Esophagus (tissue), 2 donors: ENCODE results near the gene SLC23A3. TPM values are rescaled to one million over a fixed set of nuclear protein-coding genes. Genes with fewer than 3 reads are reported as not detected.

Experiments used
- H3K27ac ChIP-seq, 2 donors: one replicate each; pipeline ENCODE4 v1.5.1; 2013; ENCODE audit warnings: low read depth in 2 of 2, mild to moderate bottlenecking in 2 of 2, inconsistent platforms in 1 of 2, low read length in 1 of 2, moderate library complexity in 1 of 2
- H3K27me3 ChIP-seq, 2 donors: one replicate each; pipeline ENCODE4 v1.6.1; 2013; ENCODE audit warnings: low read length in 2 of 2, control low read depth in 1 of 2, mild to moderate bottlenecking in 1 of 2; ENCODE audit not compliant: insufficient read depth in 2 of 2, control insufficient read depth in 1 of 2
- H3K36me3 ChIP-seq, 2 donors: one replicate each; pipeline ENCODE4 v1.6.1; 2013; ENCODE audit warnings: low read length in 1 of 2; ENCODE audit not compliant: control insufficient read depth in 2 of 2, insufficient read depth in 2 of 2
- H3K4me1 ChIP-seq, 2 donors: one replicate each; pipeline ENCODE4 v1.6.1; 2013; ENCODE audit warnings: low read length in 1 of 2; ENCODE audit not compliant: control insufficient read depth in 2 of 2, insufficient read depth in 2 of 2
- H3K4me3 ChIP-seq, 2 donors: one replicate each; pipeline ENCODE4 v1.5.1; 2013; ENCODE audit warnings: low read length in 2 of 2, mild to moderate bottlenecking in 2 of 2, low read depth in 1 of 2, moderate library complexity in 1 of 2
- H3K9me3 ChIP-seq, 2 donors: one replicate each; pipeline ENCODE4 v1.6.1; 2013; ENCODE audit warnings: mild to moderate bottlenecking in 2 of 2, low read depth in 1 of 2, low read length in 1 of 2, moderate library complexity in 1 of 2; ENCODE audit not compliant: control insufficient read depth in 2 of 2, insufficient read depth in 1 of 2
- WGBS, 2 donors: extraction: QIAGEN DNeasy Blood & Tissue Kit; methylation state at CpG; one replicate each; pipeline ENCODE4 v1.1.7; 2013; 5-methylcytosine and 5-hydroxymethylcytosine counted together
- polyA plus RNA-seq, 2 donors: library from polyadenylated mRNA; stranded (reverse); fragments of 200-250 nt; gene quantifications; one replicate each; pipeline ENCODE4 v1.2.3, GENCODE V29; 2013
- donor health status: healthy with polysubstance abuse.
- donor health status: Bipolar disorder and iron deficiency.

SLC23A3 gene
- polyA plus RNA-seq, 2 donors = 1.2 to 3.4 TPM

DNA sequence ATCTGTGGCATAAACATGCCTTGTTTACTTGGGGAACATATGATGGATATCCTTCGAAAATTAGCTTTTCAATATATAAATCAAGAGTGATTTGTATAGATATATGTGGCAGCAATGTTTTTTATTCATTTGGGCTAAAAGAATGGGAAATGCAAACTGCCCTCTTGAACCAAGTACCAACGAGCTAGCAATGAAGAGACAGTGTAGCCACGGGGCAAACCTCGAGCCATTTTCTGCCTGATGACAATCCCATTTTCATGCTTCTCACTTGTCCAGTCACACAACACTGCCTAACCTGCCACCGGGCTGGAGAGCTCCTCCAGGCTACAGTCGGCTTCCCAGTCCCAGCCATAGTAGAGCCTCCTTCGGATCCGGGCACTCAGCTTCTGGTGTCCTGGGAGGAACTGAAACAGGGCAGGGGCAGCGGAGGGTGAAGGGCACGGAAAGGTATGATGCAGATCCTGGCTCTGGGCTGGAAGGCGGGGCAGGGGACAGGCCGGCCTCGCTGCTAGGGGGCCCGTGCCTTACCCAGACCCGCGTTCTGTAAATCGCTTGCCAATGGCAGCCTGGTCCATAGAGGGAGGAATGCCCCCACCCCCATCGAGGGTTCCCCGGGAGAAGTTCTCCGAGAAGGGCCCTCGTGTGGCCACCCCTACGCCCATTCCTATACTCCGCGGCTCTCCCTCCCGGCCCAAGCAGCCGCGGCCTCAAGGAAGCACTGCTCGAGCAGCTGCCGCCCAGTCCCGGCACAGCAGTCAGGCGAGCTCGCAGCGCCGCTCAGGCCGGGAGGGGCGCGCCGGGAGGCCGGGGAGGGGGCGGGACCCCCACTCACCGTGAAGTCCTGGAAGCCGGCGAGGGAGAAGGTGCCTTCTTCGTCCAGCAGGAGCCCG, 6.3 kb upstream of the SLC23A3 start:
- 2 to 3% methylated on average over 41 to 45 of the region's 45 CpGs for WGBS, 2 donors
- no peaks in the 10 kb centered on the region for H3K9me3 ChIP-seq
- H3K4me3 ChIP-seq = peak overlapping the region; percentile 80 to 88
- no peaks in the 10 kb centered on the region for H3K27me3 ChIP-seq
- H3K4me1 ChIP-seq = peaks cover 0 to 11% of the 10 kb centered on the region in 2 donors
- H3K36me3 ChIP-seq = peaks cover under 1 to 31% of the 10 kb centered on the region in 2 donors
- peak overlapping the region; percentile 99 for H3K27ac ChIP-seq

DNA sequence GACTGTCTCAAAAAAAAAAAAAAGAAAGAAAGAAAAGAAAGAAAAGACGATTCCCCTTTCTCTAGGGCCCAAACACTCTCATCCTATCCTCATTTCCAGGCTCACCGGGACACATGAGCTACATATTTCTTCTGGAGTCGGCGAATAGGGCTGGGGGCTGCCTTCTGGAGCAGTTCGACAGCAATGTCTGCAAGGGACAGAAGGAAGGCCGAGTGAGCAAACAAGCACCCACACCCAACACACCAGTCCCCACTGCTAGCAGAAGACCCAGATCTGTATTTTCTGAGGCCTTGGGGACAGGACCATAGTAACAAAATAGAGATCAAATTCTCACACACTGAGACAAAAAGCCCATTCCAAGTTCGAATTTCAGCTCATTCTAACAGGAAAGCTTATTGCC, 5.7 kb upstream of the SLC23A3 start:
- Histone ChIP-seq H3K27me3 (no peaks in the 10 kb centered on the region), H3K36me3 (peaks cover 0 to 24% of the 10 kb centered on the region in 2 donors), H3K27ac (peak overlapping the region in 1 of 2 donors; percentile 17), H3K4me3 (peak overlapping the region in 1 of 2 donors; percentile 80), H3K9me3 (no peaks in the 10 kb centered on the region), H3K4me1 (peaks cover 0 to 11% of the 10 kb centered on the region in 2 donors)
- 81 to 82% methylated on average over 7 of the region's 7 CpGs for WGBS, 2 donors

DNA sequence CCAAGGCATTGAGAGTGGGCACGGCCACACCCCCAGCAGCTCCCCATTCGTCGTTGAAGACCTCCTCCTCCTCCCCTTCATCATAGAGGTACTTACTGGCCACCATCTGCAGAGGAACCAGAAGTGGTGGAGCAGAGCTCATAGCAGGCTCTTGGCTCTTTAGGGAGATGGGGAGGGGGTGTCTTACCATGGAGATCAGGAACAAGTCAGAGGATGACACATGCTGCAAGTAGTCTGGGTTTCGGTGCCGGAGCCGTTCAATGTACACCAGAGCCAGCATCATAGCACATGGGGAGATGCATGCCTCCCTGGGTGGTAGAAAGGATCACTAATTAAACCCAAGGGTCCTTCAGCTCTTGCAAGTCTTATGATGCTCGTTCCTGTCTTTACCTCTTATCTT, 5.0 kb upstream of the SLC23A3 start:
- Histone ChIP-seq H3K27me3 (no peaks in the 10 kb centered on the region), H3K4me3 (no peak overlapping the region), H3K4me1 (peaks cover 0 to 11% of the 10 kb centered on the region in 2 donors), H3K9me3 (no peaks in the 10 kb centered on the region), H3K36me3 (peaks cover 0 to 24% of the 10 kb centered on the region in 2 donors), H3K27ac (no peak overlapping the region)
- 88 to 91% methylated on average over 7 of the region's 7 CpGs for WGBS, 2 donors

DNA sequence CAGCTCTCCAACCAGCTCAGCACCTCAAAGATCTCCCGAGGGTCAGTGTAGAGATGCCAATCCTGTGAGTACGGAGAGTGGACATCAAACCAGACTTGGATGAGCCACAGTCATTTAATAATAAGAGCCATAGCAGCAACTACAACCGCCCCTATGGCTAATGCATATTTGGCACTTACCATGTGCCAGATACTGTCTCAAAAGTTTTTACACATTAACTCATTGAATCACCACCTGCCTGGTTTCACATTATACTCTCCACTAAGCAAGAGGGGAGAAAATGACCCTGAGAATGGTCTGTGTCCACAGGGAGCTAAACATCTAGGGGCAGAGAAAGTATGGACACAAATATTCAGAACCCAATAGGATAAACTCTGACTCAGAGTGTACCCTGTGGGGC, 4.3 kb upstream of the SLC23A3 start:
- peaks cover 0 to 11% of the 10 kb centered on the region in 2 donors for H3K4me1 ChIP-seq
- no peak overlapping the region for H3K4me3 ChIP-seq
- WGBS, 2 donors = 85 to 88% methylated on average over 3 of the region's 3 CpGs
- no peak overlapping the region for H3K27ac ChIP-seq
- no peaks in the 10 kb centered on the region for H3K27me3 ChIP-seq
- no peaks in the 10 kb centered on the region for H3K9me3 ChIP-seq
- H3K36me3 ChIP-seq = peaks cover 0 to 21% of the 10 kb centered on the region in 2 donors

DNA sequence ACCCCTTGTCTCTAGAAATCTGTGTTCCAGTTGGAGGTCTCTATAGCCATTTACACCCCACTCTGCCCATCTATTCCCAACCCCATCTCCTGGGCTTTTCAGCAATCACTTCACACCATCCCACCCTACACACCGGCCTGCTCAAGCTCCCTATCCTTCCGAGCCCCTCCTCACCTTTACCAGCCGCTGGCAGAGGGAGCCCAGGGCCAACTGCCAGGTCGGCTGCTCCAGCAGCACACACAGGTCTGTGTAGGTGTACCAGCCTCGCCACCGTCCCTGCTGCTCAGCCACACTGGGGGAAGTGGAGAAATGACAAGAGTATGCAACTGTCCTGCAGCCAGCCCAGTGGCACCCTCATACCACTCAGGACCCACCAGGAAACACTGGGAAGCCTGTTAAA, 3.3 kb upstream of the SLC23A3 start:
- WGBS, 2 donors = 91 to 93% methylated on average over 6 of the region's 6 CpGs
- H3K27me3 ChIP-seq = no peaks in the 10 kb centered on the region
- no peaks in the 10 kb centered on the region for H3K9me3 ChIP-seq
- H3K4me3 ChIP-seq = no peak overlapping the region
- H3K36me3 ChIP-seq = peaks cover 0 to 21% of the 10 kb centered on the region in 2 donors
- H3K27ac ChIP-seq = no peak overlapping the region
- H3K4me1 ChIP-seq = peaks cover 0 to 6% of the 10 kb centered on the region in 2 donors

DNA sequence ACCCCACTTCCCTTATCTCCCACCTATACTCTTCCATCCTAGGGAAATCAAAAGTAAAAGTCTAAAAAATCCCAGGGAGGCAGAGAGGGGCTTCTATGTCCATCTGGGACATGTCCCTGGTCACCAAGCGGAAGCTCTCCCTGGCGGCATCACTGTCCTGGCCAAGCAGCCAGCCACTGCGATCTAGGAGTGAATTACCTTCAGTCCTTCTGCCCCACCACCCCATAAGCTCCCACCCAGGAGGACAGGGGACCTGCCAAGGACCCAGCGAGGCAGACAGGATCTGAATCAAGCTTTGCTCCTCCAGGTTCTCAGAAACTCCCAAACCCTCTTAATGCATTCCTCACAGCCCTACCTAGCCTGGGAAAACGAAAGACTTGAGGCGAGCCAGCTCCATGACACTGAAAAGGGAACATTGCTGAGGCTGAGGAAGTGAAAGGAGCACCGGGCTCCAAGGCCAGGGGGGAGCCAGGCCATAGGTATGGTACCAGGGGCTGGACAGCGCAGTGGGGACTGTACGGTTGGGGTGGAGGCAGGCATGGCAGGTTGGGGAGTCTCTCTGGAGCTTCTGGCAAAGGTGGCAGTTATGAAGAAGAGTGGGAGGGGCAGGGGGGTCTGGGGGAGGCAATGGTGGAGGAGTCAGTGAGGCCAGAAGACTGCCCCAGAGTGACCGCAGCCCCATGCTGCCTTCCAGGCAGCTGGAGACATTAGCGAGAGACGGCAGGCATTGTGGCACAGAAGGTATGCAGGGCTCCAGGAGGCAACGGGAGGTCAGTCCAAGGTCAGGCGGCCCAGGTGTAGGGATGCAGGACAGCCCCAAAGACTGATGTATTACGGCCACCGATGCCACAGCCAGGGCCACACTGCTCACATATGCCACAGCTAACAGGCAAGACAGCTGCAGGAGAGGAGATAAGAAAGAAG, 2.7 kb upstream of the SLC23A3 start:
- Histone ChIP-seq H3K4me1 (peaks cover 0 to 6% of the 10 kb centered on the region in 2 donors), H3K27me3 (no peaks in the 10 kb centered on the region), H3K9me3 (no peaks in the 10 kb centered on the region)

GRCh38 chr2:219171231-219171651, 1.4 kb upstream of the SLC23A3 start:
- WGBS, 2 donors = 34 to 43% methylated on average over 6 of the region's 6 CpGs
- Histone ChIP-seq H3K27me3 (no peaks in the 10 kb centered on the region), H3K36me3 (peaks cover 0 to 21% of the 10 kb centered on the region in 2 donors), H3K4me3 (no peak overlapping the region), H3K4me1 (peaks cover 0 to 6% of the 10 kb centered on the region in 2 donors), H3K27ac (peak overlapping the region; percentile 61 to 78), H3K9me3 (no peaks in the 10 kb centered on the region)

More for the DNA sequence above, 2.7 kb upstream of the SLC23A3 start:
- WGBS, 2 donors = 88 to 89% methylated on average over 16 of the region's 16 CpGs
- H3K27ac ChIP-seq = no peak overlapping the region
- H3K36me3 ChIP-seq = peaks cover 0 to 21% of the 10 kb centered on the region in 2 donors
- no peak overlapping the region for H3K4me3 ChIP-seq

DNA sequence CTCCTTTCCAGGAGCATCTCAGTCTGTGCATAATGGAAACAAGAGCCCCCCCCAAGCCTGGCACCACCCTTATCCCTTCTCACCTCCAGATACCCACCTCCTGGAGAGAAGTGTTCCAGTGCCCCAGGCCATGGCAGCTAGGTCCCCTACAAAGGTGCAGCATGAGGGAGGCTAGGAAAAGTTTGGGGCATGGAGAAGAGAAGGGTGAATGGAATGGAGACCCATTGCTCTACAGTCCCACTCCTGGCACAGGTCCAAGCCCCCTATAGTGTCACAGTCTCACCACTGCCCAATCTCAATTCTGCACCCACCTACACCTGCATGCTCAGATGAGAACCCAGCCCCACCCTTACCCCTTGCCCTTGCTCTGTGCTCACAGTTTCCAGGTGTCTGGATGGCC, 897 bp downstream of the SLC23A3 start:
- H3K27ac ChIP-seq = no peak overlapping the region
- H3K36me3 ChIP-seq = peaks cover 0 to 12% of the 10 kb centered on the region in 2 donors
- H3K27me3 ChIP-seq = no peaks in the 10 kb centered on the region
- H3K4me1 ChIP-seq = peaks cover 0 to 3% of the 10 kb centered on the region in 2 donors
- no peaks in the 10 kb centered on the region for H3K9me3 ChIP-seq
- H3K4me3 ChIP-seq = no peak overlapping the region

DNA sequence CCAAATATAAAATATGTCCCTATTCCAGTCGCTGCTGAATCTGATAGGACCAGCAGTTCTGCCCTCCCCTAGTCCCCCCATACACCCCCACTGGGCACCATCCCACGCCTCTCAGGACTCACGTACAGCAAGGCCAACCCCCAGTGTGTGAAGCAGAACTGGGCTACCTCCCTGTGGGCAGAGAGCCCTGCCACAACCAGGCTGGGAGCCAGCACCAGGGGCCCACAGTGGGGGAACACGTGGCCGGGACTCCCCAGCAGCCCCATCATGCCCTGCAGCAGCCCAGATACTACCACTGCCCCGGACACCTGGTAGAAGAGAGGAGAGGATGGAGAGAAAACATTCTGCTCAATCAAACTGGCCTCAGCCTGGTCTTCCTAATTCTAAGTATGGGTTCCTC, 1.3 kb downstream of the SLC23A3 start:
- Histone ChIP-seq H3K4me3 (no peak overlapping the region), H3K27ac (no peak overlapping the region), H3K27me3 (no peaks in the 10 kb centered on the region), H3K4me1 (peaks cover 0 to 3% of the 10 kb centered on the region in 2 donors), H3K36me3 (peaks cover 0 to 12% of the 10 kb centered on the region in 2 donors), H3K9me3 (no peaks in the 10 kb centered on the region)
- WGBS, 2 donors = 45 to 54% methylated on average over 6 of the region's 6 CpGs
